Duodenal mucosa (tissue), 2 donors: ENCODE data around the gene C21orf58.
"Not testable (repeated sequence)": the region's sequence is repeated elsewhere in the genome, so short reads cannot be mapped to it uniquely, and the experiment has no call there.

ENCODE experiments used
- H3K27ac ChIP-seq: one replicate; pipeline ENCODE4 v1.7.0; 2013; ENCODE audit warnings: low read depth, low read length
- H3K27me3 ChIP-seq, 2 donors: one replicate each; pipeline ENCODE4 v1.7.0; 2013; ENCODE audit warnings: low read length in 2 of 2, control low read depth in 1 of 2; ENCODE audit not compliant: insufficient read depth in 2 of 2, control insufficient read depth in 1 of 2
- H3K36me3 ChIP-seq, 2 donors: one replicate each; pipeline ENCODE4 v1.7.0; 2013; ENCODE audit warnings: low read length in 2 of 2, control low read depth in 1 of 2; ENCODE audit not compliant: insufficient read depth in 2 of 2, control insufficient read depth in 1 of 2
- H3K4me1 ChIP-seq, 2 donors: one replicate each; pipeline ENCODE4 v1.7.0; 2013; ENCODE audit warnings: low read length in 2 of 2, control low read depth in 1 of 2; ENCODE audit not compliant: insufficient read depth in 2 of 2, control insufficient read depth in 1 of 2
- H3K4me3 ChIP-seq, 2 donors: one replicate each; pipeline ENCODE4 v1.7.0; 2013; ENCODE audit warnings: low read length in 2 of 2, low read depth in 1 of 2
- H3K9ac ChIP-seq, 2 donors: one replicate each; pipeline ENCODE4 v1.7.0; 2013; ENCODE audit warnings: low read length in 2 of 2, low read depth in 1 of 2
- H3K9me3 ChIP-seq, 2 donors: one replicate each; pipeline ENCODE4 v1.7.0; 2013; ENCODE audit warnings: low read length in 2 of 2, control low read depth in 1 of 2; ENCODE audit not compliant: control insufficient read depth in 1 of 2

C21orf58 gene

DNA sequence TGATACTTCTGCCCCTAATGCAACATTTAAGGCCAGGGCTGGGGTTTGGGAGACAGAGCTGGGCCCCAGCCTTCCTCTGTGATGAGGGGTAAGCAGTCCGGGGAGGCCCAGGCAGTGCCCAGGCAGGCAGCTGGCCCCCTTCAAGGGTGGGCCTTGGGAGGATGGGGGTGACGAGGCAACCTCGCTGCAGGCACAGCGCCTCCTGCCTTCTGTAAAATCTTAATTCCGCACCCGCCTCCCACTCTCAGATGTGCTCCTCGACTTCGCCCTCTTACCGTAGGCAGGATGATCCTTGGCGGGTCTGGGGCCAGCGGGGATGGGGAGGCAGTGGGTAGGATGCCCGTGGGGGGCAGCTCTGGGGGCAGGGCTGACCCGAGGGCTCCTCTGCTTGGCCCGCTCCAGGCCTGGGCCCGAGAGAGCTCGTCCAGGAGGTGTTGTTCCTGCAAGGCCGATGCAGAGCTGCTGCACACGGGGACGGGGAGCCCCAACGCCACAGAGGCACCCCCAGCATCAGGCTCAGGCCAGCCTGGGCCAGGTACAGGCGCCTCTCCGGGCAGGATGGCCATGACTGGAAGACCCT lies 9.1 kb downstream of the C21orf58 start:
- Histone ChIP-seq H3K9me3 (no peaks in the 10 kb centered on the region), H3K9ac (no peak overlapping the region), H3K27ac (no peak overlapping the region), H3K36me3 (peaks cover 0 to 3% of the 10 kb centered on the region in 2 donors), H3K4me1 (peaks cover 0 to 8% of the 10 kb centered on the region in 2 donors), H3K27me3 (no peaks in the 10 kb centered on the region), H3K4me3 (no peak overlapping the region)

DNA sequence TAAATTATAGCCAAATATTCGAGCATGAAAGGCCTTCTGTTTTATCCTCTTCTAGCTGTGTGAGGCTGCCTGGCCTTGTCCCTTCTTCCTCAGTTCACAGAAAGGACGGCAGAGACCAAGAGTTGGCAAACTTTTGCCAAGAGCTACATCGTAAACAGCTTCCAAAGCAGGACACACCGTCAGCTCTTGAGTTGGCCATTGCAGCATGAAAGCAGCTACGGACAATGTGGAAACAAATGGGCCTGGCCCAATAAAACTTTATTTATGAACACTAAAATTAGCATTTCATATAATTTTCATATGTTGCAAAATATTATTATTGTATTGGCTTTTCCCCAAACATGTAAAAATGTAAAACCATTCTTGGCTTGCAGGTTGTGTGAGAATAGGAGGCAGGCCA lies 10.7 kb downstream of the C21orf58 start:
- Histone ChIP-seq H3K9ac (no peak overlapping the region), H3K4me1 (no peaks in the 10 kb centered on the region), H3K36me3 (peaks cover 0 to 9% of the 10 kb centered on the region in 2 donors)

GRCh38 chr21:46311568-46311967 lies 12.1 kb downstream of the C21orf58 start:
- H3K36me3 ChIP-seq, result peaks cover 0 to 17% of the 10 kb centered on the region in 2 donors
- no peaks in the 10 kb centered on the region for H3K4me1 ChIP-seq

More for the DNA sequence above, 10.7 kb downstream of the C21orf58 start:
- H3K27ac ChIP-seq, result no peak overlapping the region
- no peak overlapping the region for H3K4me3 ChIP-seq
- H3K27me3 ChIP-seq, result no peaks in the 10 kb centered on the region
- no peaks in the 10 kb centered on the region for H3K9me3 ChIP-seq

GRCh38 chr21:46310260-46310659 lies 13.4 kb downstream of the C21orf58 start:
- not testable (repeated sequence) for H3K9me3 ChIP-seq, H3K27ac ChIP-seq, H3K4me3 ChIP-seq, H3K4me1 ChIP-seq, H3K9ac ChIP-seq, H3K27me3 ChIP-seq
- H3K36me3 ChIP-seq, result peaks cover 0 to 17% of the 10 kb centered on the region in 2 donors

More at GRCh38 chr21:46311568-46311967, 12.1 kb downstream of the C21orf58 start:
- Histone ChIP-seq H3K9me3 (no peaks in the 10 kb centered on the region), H3K9ac (no peak overlapping the region), H3K27ac (no peak overlapping the region), H3K27me3 (no peaks in the 10 kb centered on the region), H3K4me3 (no peak overlapping the region)

DNA sequence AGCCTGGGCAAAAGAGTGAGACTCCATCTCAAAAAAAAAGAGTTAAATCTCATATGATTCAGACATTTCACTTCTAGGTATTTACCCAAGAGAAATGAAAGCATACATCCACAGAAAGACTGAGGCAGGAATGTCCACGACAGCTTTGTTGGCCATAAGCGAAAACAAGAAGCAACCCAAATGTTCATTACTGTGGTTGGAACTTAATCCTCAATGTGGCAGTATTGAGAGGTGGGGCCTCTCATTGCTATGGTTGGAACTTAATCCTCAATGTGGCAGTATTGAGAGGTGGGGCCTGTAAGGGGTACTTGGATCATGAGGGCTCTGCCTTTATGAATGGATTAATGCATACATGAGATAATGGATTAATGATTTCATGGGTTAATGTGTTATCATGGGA lies 15.2 kb downstream of the C21orf58 start:
- peaks cover 0 to 25% of the 10 kb centered on the region in 2 donors for H3K36me3 ChIP-seq
- H3K4me3 ChIP-seq, result no peak overlapping the region
- H3K4me1 ChIP-seq, result no peaks in the 10 kb centered on the region
- no peaks in the 10 kb centered on the region for H3K27me3 ChIP-seq
- no peak overlapping the region for H3K9ac ChIP-seq
- H3K9me3 ChIP-seq, result no peaks in the 10 kb centered on the region
- H3K27ac ChIP-seq, result no peak overlapping the region

DNA sequence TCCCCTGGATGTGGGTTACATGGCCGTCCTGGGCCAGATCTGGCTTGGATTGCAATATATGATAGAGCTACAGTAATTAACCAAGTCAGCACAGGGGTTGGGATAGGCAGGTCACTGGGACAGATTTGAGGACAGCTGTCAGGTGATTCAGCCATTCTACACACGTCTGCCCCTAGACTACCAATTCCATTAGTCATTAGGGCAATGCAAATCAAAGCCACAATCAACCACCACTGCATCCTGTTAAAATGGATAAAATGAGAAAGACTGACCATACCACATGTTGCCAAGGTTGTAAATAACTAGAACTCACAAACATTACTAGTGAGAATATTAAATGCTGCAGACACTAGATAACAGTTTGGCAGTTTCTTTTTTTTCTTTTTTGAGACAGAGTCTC lies 16.0 kb downstream of the C21orf58 start:
- H3K4me1 ChIP-seq, result no peaks in the 10 kb centered on the region
- H3K36me3 ChIP-seq, result peaks cover 0 to 25% of the 10 kb centered on the region in 2 donors
- H3K27ac ChIP-seq, result no peak overlapping the region

DNA sequence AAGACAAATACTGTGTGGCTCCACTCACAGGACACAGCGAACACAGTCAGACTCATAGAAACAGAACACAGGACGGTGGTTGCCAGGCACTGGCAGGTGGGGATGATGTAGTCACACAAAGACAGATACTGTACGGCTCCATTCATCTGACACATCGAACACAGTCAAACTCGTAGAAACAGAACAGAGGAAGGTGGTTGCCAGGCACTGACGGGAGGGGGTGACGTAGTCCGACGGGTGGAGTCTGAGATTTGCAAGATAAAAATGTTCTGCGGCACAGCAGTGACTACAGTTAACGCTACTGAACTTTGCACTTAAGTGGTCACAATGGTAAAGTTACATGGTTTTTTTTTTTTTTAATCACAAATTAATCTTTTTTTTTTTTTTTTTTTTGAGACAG lies 18.7 kb downstream of the C21orf58 start:
- Histone ChIP-seq H3K27ac (no peak overlapping the region), H3K9me3 (no peaks in the 10 kb centered on the region), H3K9ac (no peak overlapping the region), H3K4me1 (no peaks in the 10 kb centered on the region), H3K4me3 (no peak overlapping the region), H3K36me3 (peaks cover 0 to 30% of the 10 kb centered on the region in 2 donors), H3K27me3 (no peaks in the 10 kb centered on the region)

More for the DNA sequence above, 16.0 kb downstream of the C21orf58 start:
- H3K9me3 ChIP-seq, result no peaks in the 10 kb centered on the region
- no peak overlapping the region for H3K4me3 ChIP-seq
- no peaks in the 10 kb centered on the region for H3K27me3 ChIP-seq
- no peak overlapping the region for H3K9ac ChIP-seq

GRCh38 chr21:46304437-46304836 lies 19.2 kb downstream of the C21orf58 start:
- Histone ChIP-seq H3K9ac (no peak overlapping the region), H3K27me3 (no peaks in the 10 kb centered on the region), H3K4me1 (no peaks in the 10 kb centered on the region), H3K9me3 (no peaks in the 10 kb centered on the region), H3K36me3 (peaks cover 0 to 31% of the 10 kb centered on the region in 2 donors), H3K4me3 (no peak overlapping the region), H3K27ac (no peak overlapping the region)

DNA sequence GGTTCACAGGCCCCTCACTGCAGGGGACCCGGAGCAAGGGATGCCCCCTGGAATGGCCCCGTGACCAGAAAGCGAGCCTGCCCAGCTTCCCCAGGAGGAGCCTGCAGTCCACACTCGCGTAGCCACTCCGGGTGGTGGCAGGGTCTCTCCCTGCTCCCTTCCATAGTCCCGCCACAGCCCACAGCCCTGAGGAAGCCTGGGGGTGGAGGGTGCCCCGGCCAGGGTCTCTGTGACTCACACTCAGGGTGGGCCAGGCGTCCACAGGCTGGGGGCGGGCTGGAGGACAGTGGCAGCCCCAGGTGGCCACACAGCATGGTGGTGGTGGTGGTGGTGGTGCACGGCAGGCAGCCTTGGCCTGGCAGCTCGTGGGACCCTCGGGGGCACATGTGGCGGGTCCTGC lies 21.9 kb downstream of the C21orf58 start:
- Histone ChIP-seq H3K9ac (no peak overlapping the region), H3K27ac (no peak overlapping the region), H3K9me3 (no peaks in the 10 kb centered on the region), H3K4me3 (no peak overlapping the region), H3K4me1 (peaks cover 0 to 4% of the 10 kb centered on the region in 2 donors), H3K27me3 (no peaks in the 10 kb centered on the region), H3K36me3 (peaks cover 0 to 19% of the 10 kb centered on the region in 2 donors)

GRCh38 chr21:46299167-46299566 lies 24.5 kb downstream of the C21orf58 start:
- Histone ChIP-seq H3K27ac (no peak overlapping the region), H3K9me3 (no peaks in the 10 kb centered on the region), H3K4me1 (peaks cover 0 to 4% of the 10 kb centered on the region in 2 donors), H3K27me3 (no peaks in the 10 kb centered on the region), H3K36me3 (peaks cover 0 to 11% of the 10 kb centered on the region in 2 donors), H3K4me3 (no peak overlapping the region), H3K9ac (no peak overlapping the region)
